HG03354 (cell line): ENCODE measurements around the gene LRP2BP.
A peak's percentile ranks its signal among the peaks of the same experiment; 100 is the strongest.
"Not testable (repeated sequence)": the region's sequence is repeated elsewhere in the genome, so short reads cannot be mapped to it uniquely, and the experiment has no call there.

Source experiments
- ATAC-seq: cut with Tn5 transposase; IDR thresholded peaks from one replicate; pipeline ENCODE4 v1.9.1; 2021; ENCODE audit warnings: mild to moderate bottlenecking; ENCODE audit not compliant: unreplicated experiment, poor library complexity, severe bottlenecking

Gene LRP2BP

GRCh38 chr4:185335579-185335978 lies 60.1 kb downstream of the LRP2BP start:
- no peak for ATAC-seq

DNA sequence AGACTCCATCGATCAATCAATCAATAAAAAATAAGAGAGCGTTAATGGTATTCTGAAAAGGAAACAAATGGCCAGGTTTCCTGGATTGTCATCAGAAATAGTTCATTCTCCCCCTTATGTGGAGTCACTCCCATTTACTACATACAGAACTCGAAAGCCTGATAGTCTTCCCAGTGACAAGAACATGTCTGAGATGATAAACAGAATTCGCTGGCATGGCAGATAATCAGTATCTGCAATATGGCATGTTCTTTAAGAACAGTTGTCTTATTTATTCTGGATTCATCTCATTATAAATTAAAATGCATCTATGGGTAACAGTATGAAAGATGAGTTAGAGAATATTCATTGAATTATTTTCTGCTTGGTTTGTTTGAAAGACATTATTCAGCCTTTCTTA lies 61.4 kb downstream of the LRP2BP start:
- no peak for ATAC-seq

DNA sequence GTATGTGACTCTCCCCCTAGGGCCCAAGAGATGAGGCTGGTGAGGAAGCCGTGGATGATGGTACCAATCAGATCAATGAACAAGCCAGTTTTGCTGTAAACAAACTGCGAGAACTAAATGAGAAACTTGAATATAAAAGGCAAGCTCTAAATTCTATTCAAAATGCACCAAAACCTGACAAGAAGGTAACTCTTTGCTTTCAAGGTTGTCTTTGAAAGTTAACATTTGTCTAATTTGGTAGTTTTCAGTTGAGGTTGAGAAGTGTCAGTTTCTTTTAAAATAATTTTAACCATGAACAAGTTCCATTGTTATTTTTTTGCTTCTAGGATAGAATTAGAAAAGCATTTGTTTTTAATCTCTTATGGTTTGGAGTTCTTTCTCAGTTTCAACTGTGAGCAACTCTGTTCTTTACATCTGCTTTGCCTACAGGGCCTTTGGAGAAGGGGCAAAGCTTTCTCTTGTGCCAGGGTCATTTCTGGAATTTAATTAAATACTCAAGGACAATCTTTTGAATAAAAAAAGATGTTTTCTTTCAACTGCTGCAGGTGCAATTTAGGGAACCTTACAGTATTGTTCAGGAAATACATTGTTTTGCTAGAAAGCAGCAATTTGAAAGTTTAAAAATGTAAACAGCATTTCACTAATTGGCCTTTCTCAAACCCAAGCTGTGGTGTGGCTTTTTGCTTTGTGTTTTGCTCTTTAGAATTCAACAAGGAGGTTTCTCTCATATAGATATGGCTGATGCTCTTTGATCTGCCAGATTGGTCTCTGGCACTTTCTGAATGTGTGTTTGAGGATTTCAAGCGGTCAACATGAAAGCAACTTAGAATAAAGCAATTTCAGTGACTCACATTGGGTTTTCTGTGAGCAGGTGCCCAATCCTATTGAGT lies 62.9 kb downstream of the LRP2BP start:
- peak; percentile 77 for ATAC-seq

DNA sequence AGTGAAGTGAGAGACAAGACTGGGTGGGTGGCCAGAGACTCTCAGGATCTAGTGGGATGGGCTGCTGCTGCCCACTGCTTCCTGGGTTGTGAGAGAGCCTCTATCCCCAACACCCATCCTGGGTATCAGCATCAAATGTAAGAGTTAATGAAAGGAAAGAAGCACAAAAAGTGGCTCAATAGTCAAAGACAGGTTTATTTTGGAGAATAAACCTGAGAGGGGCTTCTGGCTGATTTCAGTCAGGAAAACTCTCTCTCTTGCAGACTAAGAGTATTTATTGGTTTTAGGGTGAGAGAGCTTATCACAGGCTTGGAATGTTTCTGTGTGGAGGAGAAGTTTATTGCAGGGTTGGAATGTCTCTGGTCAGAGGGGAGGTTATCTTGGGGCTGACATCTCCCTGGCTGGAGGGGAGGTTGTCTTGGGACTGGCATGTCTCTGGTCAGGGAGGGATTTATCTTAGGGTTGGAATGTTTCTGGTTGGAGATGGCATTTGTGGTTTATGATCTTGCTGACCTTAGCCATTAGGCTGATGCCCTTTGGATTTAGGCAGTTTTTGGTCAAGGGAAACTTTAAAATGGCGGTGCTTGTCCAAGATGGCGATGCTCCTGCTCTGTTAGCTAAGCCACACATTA lies 65.7 kb downstream of the LRP2BP start:
- ATAC-seq: not testable (repeated sequence)

- no peak for ATAC-seq
Observed at GRCh38 chr4:185328586-185328985, 67.1 kb downstream of the LRP2BP start.

GRCh38 chr4:185325721-185326120 lies 70.0 kb downstream of the LRP2BP start:
- ATAC-seq: not testable (repeated sequence)

DNA sequence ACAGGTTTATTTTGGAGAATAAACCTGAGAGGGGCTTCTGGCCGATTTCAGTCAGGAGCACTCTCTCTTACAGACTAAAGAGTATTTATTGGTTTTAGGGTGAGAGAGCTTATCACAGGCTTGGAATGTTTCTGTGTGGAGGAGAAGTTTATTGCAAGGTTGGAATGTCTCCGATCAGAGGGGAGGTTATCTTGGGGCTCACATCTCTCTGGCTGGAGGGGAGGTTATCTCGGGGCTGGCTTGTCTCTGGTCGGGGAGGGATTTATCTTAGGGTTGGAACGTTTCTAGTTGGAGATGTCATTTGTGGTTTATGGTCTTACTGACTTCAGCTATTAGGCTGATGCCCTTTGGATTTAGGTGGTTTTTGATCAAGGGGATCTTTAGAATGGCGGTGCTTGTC lies 71.4 kb downstream of the LRP2BP start:
- ATAC-seq: not testable (repeated sequence)

GRCh38 chr4:185323606-185324005 lies 72.1 kb downstream of the LRP2BP start:
- no peak for ATAC-seq

DNA sequence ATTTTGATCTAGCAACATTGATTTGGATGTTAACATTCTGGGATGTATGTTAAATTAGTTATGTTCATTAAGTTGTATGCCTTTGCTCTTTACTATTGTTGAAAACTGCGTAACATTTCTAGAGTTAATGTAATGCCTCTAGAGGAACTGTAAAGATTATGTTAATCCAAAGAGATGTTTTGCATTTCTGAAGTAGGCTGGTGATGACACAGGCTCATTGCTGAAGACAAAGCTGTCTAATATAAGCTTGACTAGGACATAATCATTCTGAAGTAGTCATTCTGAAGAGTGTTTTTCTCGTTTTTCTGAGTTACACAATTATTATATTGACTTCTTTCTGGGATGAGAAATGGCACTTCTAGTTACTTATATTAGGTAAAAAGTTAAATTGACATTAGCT lies 72.9 kb downstream of the LRP2BP start:
- ATAC-seq: no peak

GRCh38 chr4:185318679-185319078 lies 77.0 kb downstream of the LRP2BP start:
- ATAC-seq: no peak

- ATAC-seq: no peak
Observed at GRCh38 chr4:185317880-185318279, 77.8 kb downstream of the LRP2BP start.

- not testable (repeated sequence) for ATAC-seq
Observed at GRCh38 chr4:185317462-185317861, 78.3 kb downstream of the LRP2BP start.
